ENCODE data around the gene SND1.

The SND1 gene

GRCh38 chr7:127874951-127875608 is 223.1 kb downstream of the SND1 start:
- no peak for DNase-seq

GRCh38 chr7:127876393-127876792 is 224.4 kb downstream of the SND1 start:
- DNase-seq, result no peak

GRCh38 chr7:127877951-127878350 is 226.0 kb downstream of the SND1 start:
- DNase-seq, result no peak

GRCh38 chr7:127878791-127879190 is 226.8 kb downstream of the SND1 start:
- DNase-seq, result no peak

GRCh38 chr7:127879436-127879835 is 227.4 kb downstream of the SND1 start:
- DNase-seq, result no peak

GRCh38 chr7:127879942-127880341 is 227.9 kb downstream of the SND1 start:
- no peak for DNase-seq

GRCh38 chr7:127880454-127880853 is 228.5 kb downstream of the SND1 start:
- DNase-seq, result no peak

GRCh38 chr7:127881564-127881963 is 229.6 kb downstream of the SND1 start:
- no peak for DNase-seq

GRCh38 chr7:127882313-127882920 is 230.4 kb downstream of the SND1 start:
- DNase-seq, result no peak

- DNase-seq, result no peak
Observed at GRCh38 chr7:127884066-127884559, 232.1 kb downstream of the SND1 start.

GRCh38 chr7:127885222-127885772 is 233.3 kb downstream of the SND1 start:
- no peak for DNase-seq

GRCh38 chr7:127885843-127886242 is 233.8 kb downstream of the SND1 start:
- no peak for DNase-seq

GRCh38 chr7:127886248-127886647 is 234.3 kb downstream of the SND1 start:
- DNase-seq, result no peak

- no peak for DNase-seq
Observed at GRCh38 chr7:127887096-127887495, 235.1 kb downstream of the SND1 start.

- DNase-seq, result no peak
Observed at GRCh38 chr7:127887631-127888030, 235.6 kb downstream of the SND1 start.

- DNase-seq, result no peak
Observed at GRCh38 chr7:127888411-127888810, 236.4 kb downstream of the SND1 start.

GRCh38 chr7:127888825-127889224 is 236.8 kb downstream of the SND1 start:
- DNase-seq, result no peak

- no peak for DNase-seq
Observed at GRCh38 chr7:127889677-127890076, 237.7 kb downstream of the SND1 start.

- DNase-seq, result peak; percentile 22
Observed at GRCh38 chr7:127890726-127891125, 238.7 kb downstream of the SND1 start.

- no peak for DNase-seq
Observed at GRCh38 chr7:127891144-127891543, 239.2 kb downstream of the SND1 start.

GRCh38 chr7:127891854-127892438 is 240.0 kb downstream of the SND1 start:
- DNase-seq, result no peak

GRCh38 chr7:127892488-127893314 is 240.7 kb downstream of the SND1 start:
- DNase-seq, result no peak

GRCh38 chr7:127893547-127893946 is 241.6 kb downstream of the SND1 start:
- no peak for DNase-seq
